Astrocyte of the cerebellum (primary cell): Measurements from ENCODE around the gene FIGN.

Experiments used
- DNase-seq: peaks from one replicate; pipeline ENCODE4 v3.0.0-alpha.2; 2011; ENCODE audit warnings: low read depth
- H3K4me3 ChIP-seq: 2 replicates; pipeline ENCODE4 v1.5.1; 2011; ENCODE audit warnings: mild to moderate bottlenecking, low read depth, low read length, moderate library complexity
- in situ Hi-C: cut with HindIII; loops from 2 replicates; pipeline ENCODE4 v1.10.0; 2017; ENCODE audit warnings: low sequenced_read_pairs
- TF ChIP-seq, protein P1 (sequence below): IDR thresholded peaks from 2 replicates; pipeline ENCODE4 v1.5.1; 2012; ENCODE audit warnings: low read length, low read depth, moderate library complexity, mild to moderate bottlenecking; ENCODE audit errors: missing control alignments

FIGN gene

GRCh38 chr2:163759013-163759412 is 23.2 kb upstream of the FIGN start:
- in situ Hi-C loops = no loop called here
- H3K4me3 ChIP-seq = no peak overlapping the region
- no peak for DNase-seq
- TF ChIP-seq, protein P1, sequence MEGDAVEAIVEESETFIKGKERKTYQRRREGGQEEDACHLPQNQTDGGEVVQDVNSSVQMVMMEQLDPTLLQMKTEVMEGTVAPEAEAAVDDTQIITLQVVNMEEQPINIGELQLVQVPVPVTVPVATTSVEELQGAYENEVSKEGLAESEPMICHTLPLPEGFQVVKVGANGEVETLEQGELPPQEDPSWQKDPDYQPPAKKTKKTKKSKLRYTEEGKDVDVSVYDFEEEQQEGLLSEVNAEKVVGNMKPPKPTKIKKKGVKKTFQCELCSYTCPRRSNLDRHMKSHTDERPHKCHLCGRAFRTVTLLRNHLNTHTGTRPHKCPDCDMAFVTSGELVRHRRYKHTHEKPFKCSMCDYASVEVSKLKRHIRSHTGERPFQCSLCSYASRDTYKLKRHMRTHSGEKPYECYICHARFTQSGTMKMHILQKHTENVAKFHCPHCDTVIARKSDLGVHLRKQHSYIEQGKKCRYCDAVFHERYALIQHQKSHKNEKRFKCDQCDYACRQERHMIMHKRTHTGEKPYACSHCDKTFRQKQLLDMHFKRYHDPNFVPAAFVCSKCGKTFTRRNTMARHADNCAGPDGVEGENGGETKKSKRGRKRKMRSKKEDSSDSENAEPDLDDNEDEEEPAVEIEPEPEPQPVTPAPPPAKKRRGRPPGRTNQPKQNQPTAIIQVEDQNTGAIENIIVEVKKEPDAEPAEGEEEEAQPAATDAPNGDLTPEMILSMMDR = no peak

- in situ Hi-C loops = no loop called here
- no peak overlapping the region for H3K4me3 ChIP-seq
- TF ChIP-seq, protein P1 = no peak
- no peak for DNase-seq
These were observed 22.0 kb upstream of the FIGN start for GRCh38 chr2:163757814-163758213.

GRCh38 chr2:163756588-163756987 is 20.8 kb upstream of the FIGN start:
- in situ Hi-C loops = no loop called here
- no peak for DNase-seq
- TF ChIP-seq, protein P1 = no peak
- no peak overlapping the region for H3K4me3 ChIP-seq

GRCh38 chr2:163755366-163755765 is 19.6 kb upstream of the FIGN start:
- TF ChIP-seq, protein P1 = no peak
- H3K4me3 ChIP-seq = no peak overlapping the region
- no peak for DNase-seq
- in situ Hi-C loops = no loop called here

GRCh38 chr2:163753726-163754125 is 17.9 kb upstream of the FIGN start:
- no peak for DNase-seq
- no peak overlapping the region for H3K4me3 ChIP-seq
- in situ Hi-C loops = loop anchor here (5.0 kb wide), 1 partner anchor 89 kb away; no protein-coding TSS in a partner anchor
- TF ChIP-seq, protein P1 = no peak

DNA sequence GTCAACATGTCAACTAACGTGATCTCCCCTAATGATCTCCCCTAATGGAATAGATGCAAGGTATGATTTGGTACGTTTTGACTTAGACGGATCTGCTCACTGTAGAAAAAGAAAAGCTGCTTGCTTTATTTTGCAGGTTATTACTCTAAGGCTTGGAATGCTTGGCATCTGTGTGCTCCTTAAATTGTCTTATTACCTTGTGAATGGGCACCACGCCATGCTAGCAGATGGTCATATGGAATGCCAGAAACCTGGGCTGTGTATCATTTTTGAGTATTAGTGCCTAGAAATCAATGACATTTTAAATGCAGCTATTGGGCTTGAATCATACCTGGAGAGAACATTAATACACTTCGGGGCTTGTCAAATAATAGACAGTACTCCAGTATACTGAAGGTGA is 16.5 kb upstream of the FIGN start:
- DNase-seq = no peak
- TF ChIP-seq, protein P1 = no peak
- in situ Hi-C loops = loop anchor here (5.0 kb wide), 1 partner anchor 90 kb away; no protein-coding TSS in a partner anchor
- H3K4me3 ChIP-seq = no peak overlapping the region

- DNase-seq = no peak
- in situ Hi-C loops = loop anchor here (5.0 kb wide), 1 partner anchor 91 kb away; no protein-coding TSS in a partner anchor
- TF ChIP-seq, protein P1 = no peak
- H3K4me3 ChIP-seq = no peak overlapping the region
These were observed 15.9 kb upstream of the FIGN start for GRCh38 chr2:163751696-163752095.
